ENCODE data around the gene LCN1.
A peak's percentile ranks its signal among the peaks of the same experiment; 100 is the strongest.
"Not testable (repeated sequence)": the region's sequence is repeated elsewhere in the genome, so short reads cannot be mapped to it uniquely, and the experiment has no call there.

The LCN1 gene

GRCh38 chr9:135546792-135547617 is 25.8 kb downstream of the LCN1 start:
- DNase-seq (ENCODE audit: low spot score) = not testable (repeated sequence)

GRCh38 chr9:135547756-135548736 is 26.8 kb downstream of the LCN1 start:
- no peak for DNase-seq (ENCODE audit: low spot score)

GRCh38 chr9:135549478-135550343 is 28.5 kb downstream of the LCN1 start:
- not testable (repeated sequence) for DNase-seq (ENCODE audit: low spot score)

- DNase-seq (ENCODE audit: low spot score) = no peak
Measured at GRCh38 chr9:135550344-135550918, 29.2 kb downstream of the LCN1 start.

GRCh38 chr9:135551031-135551430 is 29.8 kb downstream of the LCN1 start:
- DNase-seq (ENCODE audit: low spot score) = no peak

GRCh38 chr9:135551456-135551855 is 30.2 kb downstream of the LCN1 start:
- DNase-seq (ENCODE audit: low spot score) = no peak

- DNase-seq (ENCODE audit: low spot score) = no peak
Measured at GRCh38 chr9:135552021-135552697, 30.9 kb downstream of the LCN1 start.

- DNase-seq (ENCODE audit: low spot score) = no peak
Measured at GRCh38 chr9:135552698-135553171, 31.5 kb downstream of the LCN1 start.

GRCh38 chr9:135554718-135555117 is 33.5 kb downstream of the LCN1 start:
- no peak for DNase-seq (ENCODE audit: low spot score)

- no peak for DNase-seq (ENCODE audit: low spot score)
Measured at GRCh38 chr9:135555203-135555602, 34.0 kb downstream of the LCN1 start.

GRCh38 chr9:135555910-135556309 is 34.7 kb downstream of the LCN1 start:
- DNase-seq (ENCODE audit: low spot score) = no peak

GRCh38 chr9:135559606-135560005 is 38.4 kb downstream of the LCN1 start:
- DNase-seq (ENCODE audit: low spot score) = no peak

GRCh38 chr9:135561391-135562234 is 40.4 kb downstream of the LCN1 start, which contains the start of gene PAEP:
TSS of gene PAEP (plus strand) at chr9:135561756.
- peak; percentile 11 for DNase-seq (ENCODE audit: low spot score)

GRCh38 chr9:135562235-135562745 is 41.0 kb downstream of the LCN1 start:
- no peak for DNase-seq (ENCODE audit: low spot score)

- no peak for DNase-seq (ENCODE audit: low spot score)
Measured at GRCh38 chr9:135563039-135563476, 41.8 kb downstream of the LCN1 start.

- DNase-seq (ENCODE audit: low spot score) = no peak
Measured at GRCh38 chr9:135563858-135564257, 42.6 kb downstream of the LCN1 start.

GRCh38 chr9:135565141-135565628 is 43.9 kb downstream of the LCN1 start:
- no peak for DNase-seq (ENCODE audit: low spot score)

- DNase-seq (ENCODE audit: low spot score) = no peak
Measured at GRCh38 chr9:135565636-135566035, 44.4 kb downstream of the LCN1 start.

GRCh38 chr9:135566552-135566951 is 45.3 kb downstream of the LCN1 start:
- DNase-seq (ENCODE audit: low spot score) = no peak

Data from LoVo (cell line).